HG02798 (cell line): ENCODE results near the gene GREB1.

Experiments
- ATAC-seq: cut with Tn5 transposase; IDR thresholded peaks from one replicate; pipeline ENCODE4 v1.9.1; 2021; ENCODE audit warnings: mild to moderate bottlenecking; ENCODE audit not compliant: unreplicated experiment, poor library complexity

GREB1 gene, protein sequence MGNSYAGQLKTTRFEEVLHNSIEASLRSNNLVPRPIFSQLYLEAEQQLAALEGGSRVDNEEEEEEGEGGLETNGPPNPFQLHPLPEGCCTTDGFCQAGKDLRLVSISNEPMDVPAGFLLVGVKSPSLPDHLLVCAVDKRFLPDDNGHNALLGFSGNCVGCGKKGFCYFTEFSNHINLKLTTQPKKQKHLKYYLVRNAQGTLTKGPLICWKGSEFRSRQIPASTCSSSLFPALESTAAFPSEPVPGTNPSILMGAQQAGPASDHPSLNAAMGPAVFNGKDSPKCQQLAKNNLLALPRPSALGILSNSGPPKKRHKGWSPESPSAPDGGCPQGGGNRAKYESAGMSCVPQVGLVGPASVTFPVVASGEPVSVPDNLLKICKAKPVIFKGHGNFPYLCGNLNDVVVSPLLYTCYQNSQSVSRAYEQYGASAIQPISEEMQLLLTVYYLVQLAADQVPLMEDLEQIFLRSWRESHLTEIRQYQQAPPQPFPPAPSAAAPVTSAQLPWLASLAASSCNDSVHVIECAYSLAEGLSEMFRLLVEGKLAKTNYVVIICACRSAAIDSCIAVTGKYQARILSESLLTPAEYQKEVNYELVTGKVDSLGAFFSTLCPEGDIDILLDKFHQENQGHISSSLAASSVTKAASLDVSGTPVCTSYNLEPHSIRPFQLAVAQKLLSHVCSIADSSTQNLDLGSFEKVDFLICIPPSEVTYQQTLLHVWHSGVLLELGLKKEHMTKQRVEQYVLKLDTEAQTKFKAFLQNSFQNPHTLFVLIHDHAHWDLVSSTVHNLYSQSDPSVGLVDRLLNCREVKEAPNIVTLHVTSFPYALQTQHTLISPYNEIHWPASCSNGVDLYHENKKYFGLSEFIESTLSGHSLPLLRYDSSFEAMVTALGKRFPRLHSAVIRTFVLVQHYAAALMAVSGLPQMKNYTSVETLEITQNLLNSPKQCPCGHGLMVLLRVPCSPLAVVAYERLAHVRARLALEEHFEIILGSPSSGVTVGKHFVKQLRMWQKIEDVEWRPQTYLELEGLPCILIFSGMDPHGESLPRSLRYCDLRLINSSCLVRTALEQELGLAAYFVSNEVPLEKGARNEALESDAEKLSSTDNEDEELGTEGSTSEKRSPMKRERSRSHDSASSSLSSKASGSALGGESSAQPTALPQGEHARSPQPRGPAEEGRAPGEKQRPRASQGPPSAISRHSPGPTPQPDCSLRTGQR (N-terminal part only)

GRCh38 chr2:11533278-11534070 lies at the start of gene GREB1:
Gene GREB1, plus strand, starts transcription at chr2:11534045. Its CDS starts 22,570 bp downstream, at chr2:11556615.
- ATAC-seq = no peak

DNA sequence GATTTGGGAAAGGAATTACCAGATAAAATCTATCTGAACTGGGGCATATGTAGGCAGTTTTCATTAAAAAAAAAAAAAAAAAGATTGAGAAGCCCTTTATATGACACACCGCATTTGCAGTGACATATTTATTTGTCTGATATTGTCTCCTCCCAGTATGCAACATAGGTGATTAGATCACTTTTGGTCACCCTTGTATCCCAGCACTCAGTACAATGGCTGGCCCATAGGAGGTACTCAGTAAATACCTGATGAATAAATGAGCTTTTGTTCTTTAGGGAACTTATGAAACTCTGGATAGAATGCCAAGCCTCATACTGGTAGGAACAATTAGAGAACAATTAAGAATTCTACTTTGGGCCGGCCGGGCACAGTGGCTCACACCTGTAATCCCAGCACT lies 45.0 kb upstream of the GREB1 start:
- no peak for ATAC-seq

DNA sequence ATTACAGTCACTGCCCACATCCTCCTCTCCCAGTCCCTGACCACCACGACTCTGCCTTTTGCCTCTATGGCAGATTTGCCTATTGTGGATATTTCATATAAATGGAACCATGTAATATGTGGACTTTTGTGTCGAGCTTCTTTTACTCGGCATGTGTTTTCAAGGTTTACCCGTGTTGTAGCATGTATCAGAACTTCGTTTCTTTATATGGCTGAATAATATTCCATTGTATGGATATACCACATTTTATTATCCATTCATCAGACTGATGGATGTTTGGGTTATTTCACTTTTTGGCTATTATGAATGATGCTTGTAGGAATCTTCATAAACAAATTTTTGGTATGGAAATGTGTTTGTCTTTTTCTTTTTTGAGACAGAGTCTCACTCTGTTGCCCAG lies 43.7 kb upstream of the GREB1 start:
- ATAC-seq = no peak

- no peak for ATAC-seq
Observed at GRCh38 chr2:11491348-11491933, 42.4 kb upstream of the GREB1 start.

- no peak for ATAC-seq
Observed at GRCh38 chr2:11492244-11492643, 41.6 kb upstream of the GREB1 start.

GRCh38 chr2:11492720-11493119 lies 41.1 kb upstream of the GREB1 start:
- ATAC-seq = no peak

DNA sequence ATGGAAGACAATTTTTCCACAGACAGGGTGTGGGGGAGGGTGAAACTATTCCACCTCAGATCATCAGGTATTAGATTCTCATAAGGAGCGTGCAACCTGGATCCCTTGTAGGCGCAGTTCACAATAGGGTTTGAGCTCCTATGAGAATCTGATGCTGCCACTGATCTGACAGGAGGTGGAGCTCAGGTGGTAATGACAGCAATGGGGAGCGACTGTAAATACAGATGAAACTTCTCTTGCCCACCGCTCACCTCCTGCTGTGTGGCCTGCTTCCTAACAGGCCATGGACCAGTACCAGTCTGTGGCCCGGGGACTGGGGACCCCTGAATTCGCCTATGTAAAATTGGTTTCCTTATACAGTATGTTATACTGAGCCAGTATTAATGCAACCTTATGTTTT lies 40.6 kb upstream of the GREB1 start:
- ATAC-seq = no peak

GRCh38 chr2:11494310-11494709 lies 39.5 kb upstream of the GREB1 start:
- ATAC-seq = no peak

DNA sequence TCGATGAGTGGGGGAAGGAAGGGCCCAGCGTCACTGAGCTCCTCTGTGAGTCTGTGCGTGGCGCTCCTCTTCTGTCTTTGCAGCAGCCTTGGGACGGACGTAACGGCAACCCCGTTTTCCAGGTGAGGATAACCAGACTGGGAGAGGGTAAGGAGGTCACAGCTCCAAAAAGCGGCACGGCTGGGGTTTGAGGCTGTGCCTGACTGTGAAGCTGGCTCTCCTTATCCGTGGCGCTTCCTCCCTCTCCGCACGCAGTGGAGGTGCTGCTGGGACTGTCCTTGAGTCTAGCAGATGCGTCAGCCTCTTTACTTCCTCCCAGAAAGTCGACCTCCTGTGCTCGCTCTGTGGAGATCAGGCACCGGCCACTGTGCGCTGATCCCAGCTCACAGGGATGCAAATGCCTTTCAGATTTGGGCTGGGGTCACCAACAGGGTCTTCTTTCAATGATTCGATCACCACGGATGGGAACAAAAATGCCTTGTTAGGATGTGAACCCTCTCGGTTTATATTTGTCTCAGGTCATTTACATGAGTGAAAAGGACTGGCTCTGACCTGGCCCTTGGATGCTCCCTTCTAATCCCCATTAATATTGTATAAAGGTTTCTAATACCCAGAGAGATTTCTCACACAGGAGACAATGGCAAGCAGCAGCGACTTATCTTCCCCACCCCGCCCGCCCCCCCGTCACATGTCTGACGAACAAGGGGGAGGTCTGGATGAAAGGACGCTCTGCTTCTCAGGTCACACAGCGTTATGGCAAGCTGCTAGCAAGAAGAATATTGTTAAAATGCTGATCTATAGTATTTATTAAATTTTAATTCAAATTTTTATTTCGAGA lies 37.8 kb upstream of the GREB1 start:
- no peak for ATAC-seq

DNA sequence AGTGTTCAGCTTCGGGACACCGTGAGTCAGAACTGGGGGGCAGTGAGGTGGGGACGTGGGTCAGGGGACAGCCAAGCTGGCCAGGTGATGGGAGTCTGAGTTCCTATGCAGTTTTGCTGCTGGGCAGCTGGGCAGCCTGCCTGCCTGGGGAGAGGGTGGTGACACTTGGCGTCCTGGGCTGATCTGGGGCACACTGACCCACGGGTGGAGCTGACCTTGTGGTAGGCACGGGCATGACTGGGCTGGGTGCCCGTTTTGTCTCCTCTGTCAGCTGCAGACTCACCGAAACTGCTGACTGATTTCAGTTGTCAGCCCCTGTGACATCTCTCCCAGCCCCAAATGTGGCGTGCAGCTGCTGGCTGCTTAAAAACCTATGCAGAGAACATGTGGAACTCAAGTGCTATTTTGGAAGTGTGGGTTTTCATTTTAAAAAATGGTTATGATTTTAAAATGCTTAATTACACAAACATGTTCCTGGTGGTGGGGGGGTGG lies 35.3 kb upstream of the GREB1 start:
- peak; percentile 95 for ATAC-seq

DNA sequence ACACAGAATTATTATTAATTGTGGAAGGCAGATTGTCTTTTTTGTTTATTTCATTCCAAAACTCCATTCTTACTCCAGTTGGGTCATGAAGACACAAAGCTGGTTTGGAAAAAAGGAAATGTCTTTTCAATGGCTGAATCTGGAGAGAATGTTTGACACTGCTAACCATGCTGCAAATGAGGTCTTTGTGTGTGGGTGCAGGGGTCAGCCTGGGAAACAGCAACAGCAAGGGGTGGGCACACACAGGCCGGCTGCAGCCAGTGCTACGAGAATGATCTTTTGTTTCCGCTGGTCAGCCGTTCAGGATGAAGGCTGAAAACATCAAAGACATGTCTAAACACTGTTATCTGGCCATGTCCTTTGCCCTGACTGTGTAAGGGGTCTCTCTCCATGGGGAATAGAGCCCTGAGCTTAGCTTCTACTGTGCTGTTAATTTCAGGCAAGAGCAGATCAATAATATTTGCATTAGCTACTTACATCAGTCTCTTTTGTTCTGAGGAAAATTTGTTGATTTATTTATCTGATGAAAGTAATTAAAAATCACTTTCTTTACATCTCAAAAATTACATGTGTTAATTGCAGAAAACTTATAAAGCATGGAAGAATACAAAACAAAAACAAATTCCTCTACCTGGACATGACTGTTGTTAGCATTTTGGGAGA lies 34.6 kb upstream of the GREB1 start:
- no peak for ATAC-seq

GRCh38 chr2:11500702-11501303 lies 33.0 kb upstream of the GREB1 start:
- peak; percentile 61 for ATAC-seq

- no peak for ATAC-seq
Observed at GRCh38 chr2:11502740-11503292, 31.0 kb upstream of the GREB1 start.

GRCh38 chr2:11503354-11503927 lies 30.4 kb upstream of the GREB1 start:
- no peak for ATAC-seq

- ATAC-seq = peak; percentile 48
Observed at GRCh38 chr2:11505652-11506610, 27.9 kb upstream of the GREB1 start.

DNA sequence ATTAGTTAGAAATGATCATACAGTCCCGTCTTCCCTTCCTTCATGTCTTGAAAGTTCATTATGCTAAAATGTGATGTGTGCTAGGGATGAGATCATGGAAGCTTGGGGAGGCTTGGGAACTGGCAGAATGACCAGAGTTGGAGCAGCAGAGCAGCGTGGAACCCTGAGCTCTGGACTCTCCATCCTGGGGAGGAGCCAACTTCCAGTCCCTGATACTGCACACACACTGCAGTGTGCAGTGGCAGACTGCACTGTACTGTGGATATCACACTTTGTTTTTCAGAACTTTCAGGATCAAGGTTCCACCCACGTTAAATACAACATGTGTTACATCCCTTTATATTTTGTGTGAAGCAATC lies 27.3 kb upstream of the GREB1 start:
- ATAC-seq = no peak
